Tibial nerve (tissue), 3 donors: ENCODE measurements around the gene GDA.

Source experiments
- POLR2A ChIP-seq, 2 donors: fragments of 450-650 bp; IDR thresholded peaks; one replicate each; pipeline ENCODE4 v1.6.1; 2017; ENCODE audit warnings: antibody characterized with exemption in 2 of 2, mild to moderate bottlenecking in 2 of 2, moderate library complexity in 2 of 2
- TF ChIP-seq, protein P1 (sequence below), 5 experiments: fragments of 200-600 bp in 3 of 5; fragments of 450-650 bp in 2 of 5; sonication (generic) in 3 of 5; IDR thresholded peaks; one replicate each; pipeline ENCODE4 v1.5.1; 2016 to 2019; ENCODE audit warnings: antibody characterized with exemption in 5 of 5, mild to moderate bottlenecking in 3 of 5, moderate library complexity in 2 of 5

DNA sequence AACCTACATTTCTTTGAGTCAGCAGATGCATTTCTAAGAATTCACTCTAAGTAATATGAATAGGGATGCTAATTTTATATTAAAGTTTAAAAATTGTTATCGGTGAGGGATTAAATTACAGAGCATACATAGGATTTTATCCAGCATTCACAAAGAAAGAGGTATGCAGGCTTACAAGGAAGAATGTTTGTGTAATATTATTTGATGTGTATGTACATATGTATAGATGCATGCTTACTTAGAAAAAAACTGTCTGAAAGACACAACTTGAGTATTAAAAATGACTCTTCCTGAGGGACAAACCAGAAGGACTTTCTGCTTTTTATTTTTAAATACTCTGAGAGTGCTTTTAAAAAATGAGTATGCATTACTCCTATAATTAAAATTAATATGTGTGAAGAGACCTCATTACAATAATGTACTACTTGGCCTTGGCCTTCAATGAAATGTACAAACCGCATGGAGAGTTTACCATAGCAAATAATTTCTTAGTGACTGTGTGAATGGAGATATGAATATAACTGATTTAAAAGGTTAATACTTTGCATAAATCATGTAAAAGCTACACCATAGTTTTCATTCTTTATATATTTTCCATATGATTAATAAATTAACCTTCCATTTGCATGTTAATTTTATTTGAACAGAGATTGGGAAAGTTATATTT lies 77.0 kb downstream of the GDA start:
- no peak for TF ChIP-seq POLR2A (IDR thresholded peaks at IDR 0.05)
- TF ChIP-seq, protein P1, sequence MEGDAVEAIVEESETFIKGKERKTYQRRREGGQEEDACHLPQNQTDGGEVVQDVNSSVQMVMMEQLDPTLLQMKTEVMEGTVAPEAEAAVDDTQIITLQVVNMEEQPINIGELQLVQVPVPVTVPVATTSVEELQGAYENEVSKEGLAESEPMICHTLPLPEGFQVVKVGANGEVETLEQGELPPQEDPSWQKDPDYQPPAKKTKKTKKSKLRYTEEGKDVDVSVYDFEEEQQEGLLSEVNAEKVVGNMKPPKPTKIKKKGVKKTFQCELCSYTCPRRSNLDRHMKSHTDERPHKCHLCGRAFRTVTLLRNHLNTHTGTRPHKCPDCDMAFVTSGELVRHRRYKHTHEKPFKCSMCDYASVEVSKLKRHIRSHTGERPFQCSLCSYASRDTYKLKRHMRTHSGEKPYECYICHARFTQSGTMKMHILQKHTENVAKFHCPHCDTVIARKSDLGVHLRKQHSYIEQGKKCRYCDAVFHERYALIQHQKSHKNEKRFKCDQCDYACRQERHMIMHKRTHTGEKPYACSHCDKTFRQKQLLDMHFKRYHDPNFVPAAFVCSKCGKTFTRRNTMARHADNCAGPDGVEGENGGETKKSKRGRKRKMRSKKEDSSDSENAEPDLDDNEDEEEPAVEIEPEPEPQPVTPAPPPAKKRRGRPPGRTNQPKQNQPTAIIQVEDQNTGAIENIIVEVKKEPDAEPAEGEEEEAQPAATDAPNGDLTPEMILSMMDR (IDR thresholded peaks at IDR 0.05): no peak
